WI38 (cell line): ENCODE results near the gene NTN4.

Experiments
- H3K4me3 ChIP-seq: 2 replicates; pipeline ENCODE4 v1.5.1; 2011; ENCODE audit warnings: low read depth, mild to moderate bottlenecking, control low read depth, low read length
- CTCF ChIP-seq: IDR thresholded peaks from 2 replicates; pipeline ENCODE4 v1.5.1; 2012; ENCODE audit warnings: low read depth, mild to moderate bottlenecking, control low read depth, low read length

The NTN4 gene

GRCh38 chr12:95611676-95612309 is 178.8 kb downstream of the NTN4 start:
- no peak for TF ChIP-seq CTCF
- no peak overlapping the region for H3K4me3 ChIP-seq

- no peak overlapping the region for H3K4me3 ChIP-seq
- TF ChIP-seq CTCF: no peak
Observed at GRCh38 chr12:95608252-95609033, 182.1 kb downstream of the NTN4 start.
